Measurements from ENCODE around the gene SDR42E2.

Gene SDR42E2

DNA sequence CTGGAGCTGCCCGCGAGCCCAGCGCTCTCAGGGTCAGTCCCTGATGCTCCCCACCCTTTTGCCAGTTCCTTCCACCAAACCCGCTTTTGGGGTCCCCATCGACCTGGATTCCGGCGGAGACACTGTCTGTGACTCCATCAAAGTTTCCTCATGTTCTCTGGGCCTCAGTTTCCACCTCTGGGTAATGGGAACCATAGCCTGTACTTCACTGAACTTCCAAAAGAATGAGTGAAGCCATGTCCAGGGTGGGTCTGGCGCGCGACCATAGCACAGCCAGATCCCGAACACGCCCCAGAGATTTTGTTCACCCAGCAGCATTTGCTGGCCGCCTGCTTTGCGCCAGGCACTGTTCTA is 327 bp downstream of the SDR42E2 start:
- TF ChIP-seq FOXP2 (optimal IDR thresholded peaks at IDR 0.05; ENCODE audit: borderline replicate concordance, extremely low read depth, extremely low read length, insufficient read depth): no peak

DNA sequence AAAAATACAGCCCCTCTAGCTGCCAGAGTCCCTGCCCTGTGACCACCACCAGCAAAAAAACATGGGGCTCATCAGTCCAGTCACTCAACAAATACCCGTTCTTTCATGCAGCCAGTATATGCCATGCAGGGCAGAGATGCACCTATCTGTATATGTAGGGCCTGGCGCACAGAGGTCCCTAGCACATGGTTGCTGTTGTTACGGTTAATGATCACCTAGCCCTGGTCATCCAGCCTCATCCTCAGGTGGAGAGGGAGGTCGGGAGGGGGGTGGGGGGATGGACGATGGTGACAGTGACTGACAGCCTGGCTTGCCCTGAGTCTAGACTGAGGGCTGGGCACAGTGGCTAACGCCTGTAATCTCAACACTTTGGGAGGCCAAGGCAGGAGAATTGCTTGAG is 1.5 kb downstream of the SDR42E2 start:
- TF ChIP-seq POLR2AphosphoS5 (IDR thresholded peaks at IDR 0.05; ENCODE audit: low read depth, low read length): no peak
- TF ChIP-seq TAF1 (IDR thresholded peaks at IDR 0.05; ENCODE audit: borderline replicate concordance, insufficient read depth, low read length): no peak
- TF ChIP-seq FOXP2 (optimal IDR thresholded peaks at IDR 0.05; ENCODE audit: borderline replicate concordance, extremely low read depth, extremely low read length, insufficient read depth): no peak
- no peak for TF ChIP-seq SIN3A (IDR thresholded peaks at IDR 0.05; ENCODE audit: borderline replicate concordance, insufficient read depth, low read length)
- TF ChIP-seq, protein P1, sequence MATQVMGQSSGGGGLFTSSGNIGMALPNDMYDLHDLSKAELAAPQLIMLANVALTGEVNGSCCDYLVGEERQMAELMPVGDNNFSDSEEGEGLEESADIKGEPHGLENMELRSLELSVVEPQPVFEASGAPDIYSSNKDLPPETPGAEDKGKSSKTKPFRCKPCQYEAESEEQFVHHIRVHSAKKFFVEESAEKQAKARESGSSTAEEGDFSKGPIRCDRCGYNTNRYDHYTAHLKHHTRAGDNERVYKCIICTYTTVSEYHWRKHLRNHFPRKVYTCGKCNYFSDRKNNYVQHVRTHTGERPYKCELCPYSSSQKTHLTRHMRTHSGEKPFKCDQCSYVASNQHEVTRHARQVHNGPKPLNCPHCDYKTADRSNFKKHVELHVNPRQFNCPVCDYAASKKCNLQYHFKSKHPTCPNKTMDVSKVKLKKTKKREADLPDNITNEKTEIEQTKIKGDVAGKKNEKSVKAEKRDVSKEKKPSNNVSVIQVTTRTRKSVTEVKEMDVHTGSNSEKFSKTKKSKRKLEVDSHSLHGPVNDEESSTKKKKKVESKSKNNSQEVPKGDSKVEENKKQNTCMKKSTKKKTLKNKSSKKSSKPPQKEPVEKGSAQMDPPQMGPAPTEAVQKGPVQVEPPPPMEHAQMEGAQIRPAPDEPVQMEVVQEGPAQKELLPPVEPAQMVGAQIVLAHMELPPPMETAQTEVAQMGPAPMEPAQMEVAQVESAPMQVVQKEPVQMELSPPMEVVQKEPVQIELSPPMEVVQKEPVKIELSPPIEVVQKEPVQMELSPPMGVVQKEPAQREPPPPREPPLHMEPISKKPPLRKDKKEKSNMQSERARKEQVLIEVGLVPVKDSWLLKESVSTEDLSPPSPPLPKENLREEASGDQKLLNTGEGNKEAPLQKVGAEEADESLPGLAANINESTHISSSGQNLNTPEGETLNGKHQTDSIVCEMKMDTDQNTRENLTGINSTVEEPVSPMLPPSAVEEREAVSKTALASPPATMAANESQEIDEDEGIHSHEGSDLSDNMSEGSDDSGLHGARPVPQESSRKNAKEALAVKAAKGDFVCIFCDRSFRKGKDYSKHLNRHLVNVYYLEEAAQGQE (IDR thresholded peaks at IDR 0.05; ENCODE audit: insufficient read depth in 1 of 2, low read depth in 2 of 2, low read length in 2 of 2): no peak

DNA sequence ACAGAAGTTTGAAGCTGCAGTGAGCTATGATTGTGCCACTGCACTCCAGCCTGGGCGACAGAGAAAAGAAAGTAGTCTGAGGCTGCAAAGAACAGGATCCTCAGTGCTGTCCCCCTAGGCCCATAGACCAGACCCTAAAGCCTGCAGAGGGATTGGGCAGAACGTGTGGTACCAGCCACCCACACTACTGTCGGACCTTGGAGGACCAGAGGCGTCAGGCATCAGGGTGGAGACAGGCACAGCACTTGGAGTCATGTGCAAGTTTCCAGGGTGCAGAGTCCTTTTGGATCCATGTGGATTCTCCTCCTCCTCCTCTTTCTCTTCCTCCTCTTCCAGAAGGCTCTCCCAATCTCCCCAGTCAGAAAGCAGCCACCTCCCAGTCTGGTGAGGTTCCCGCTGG is 2.2 kb downstream of the SDR42E2 start:
- TF ChIP-seq SIN3A (IDR thresholded peaks at IDR 0.05; ENCODE audit: borderline replicate concordance, insufficient read depth, low read length): no peak
- no peak for TF ChIP-seq FOXP2 (optimal IDR thresholded peaks at IDR 0.05; ENCODE audit: borderline replicate concordance, extremely low read depth, extremely low read length, insufficient read depth)
- TF ChIP-seq POLR2AphosphoS5 (IDR thresholded peaks at IDR 0.05; ENCODE audit: low read depth, low read length): no peak
- TF ChIP-seq TAF1 (IDR thresholded peaks at IDR 0.05; ENCODE audit: borderline replicate concordance, insufficient read depth, low read length): no peak
- TF ChIP-seq, protein P1 (IDR thresholded peaks at IDR 0.05; ENCODE audit: insufficient read depth in 1 of 2, low read depth in 2 of 2, low read length in 2 of 2): no peak

DNA sequence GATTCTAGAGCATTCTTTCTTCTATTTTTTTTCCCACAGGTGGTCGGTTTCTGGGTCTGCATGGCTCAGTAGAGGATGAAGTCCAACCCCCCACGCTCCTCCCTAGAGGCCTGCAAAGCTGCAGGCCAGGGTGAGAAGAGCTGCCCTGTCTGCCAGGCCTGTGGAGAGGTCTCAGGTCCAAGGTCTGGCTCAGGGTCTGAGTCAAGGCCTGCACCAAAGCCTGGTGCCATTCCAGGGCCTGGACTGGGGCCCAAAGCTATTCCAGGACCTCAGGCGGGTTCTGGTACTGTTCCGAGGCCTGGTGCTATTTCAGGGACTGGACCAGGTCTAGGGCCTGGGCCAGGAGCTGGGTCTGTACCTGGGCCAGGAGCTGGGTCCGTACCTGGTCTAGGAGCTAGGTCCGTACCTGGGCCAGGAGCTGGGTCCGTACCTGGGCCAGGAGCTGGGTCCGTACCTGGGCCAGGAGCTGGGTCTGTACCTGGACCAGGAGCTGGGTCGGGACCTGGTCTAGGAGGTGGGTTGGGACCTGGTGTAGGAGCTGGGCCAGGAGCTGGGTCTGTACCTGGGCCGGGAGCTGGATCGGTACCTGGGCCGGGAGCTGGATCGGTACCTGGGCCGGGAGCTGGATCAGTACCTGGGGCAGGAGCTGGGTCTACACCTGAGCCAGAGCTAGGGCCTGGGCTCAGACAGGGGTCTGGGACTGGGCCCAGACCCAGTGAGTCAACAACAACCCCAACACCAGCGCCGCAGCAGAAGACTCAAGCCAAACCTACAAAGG is 3.4 kb downstream of the SDR42E2 start:
- TF ChIP-seq FOXP2 (optimal IDR thresholded peaks at IDR 0.05; ENCODE audit: borderline replicate concordance, extremely low read depth, extremely low read length, insufficient read depth) (no peak), POLR2AphosphoS5 (IDR thresholded peaks at IDR 0.05; ENCODE audit: low read depth, low read length) (no peak), SIN3A (IDR thresholded peaks at IDR 0.05; ENCODE audit: borderline replicate concordance, insufficient read depth, low read length) (no peak)
- TF ChIP-seq, protein P1 (IDR thresholded peaks at IDR 0.05; ENCODE audit: insufficient read depth in 1 of 2, low read depth in 2 of 2, low read length in 2 of 2): no peak

DNA sequence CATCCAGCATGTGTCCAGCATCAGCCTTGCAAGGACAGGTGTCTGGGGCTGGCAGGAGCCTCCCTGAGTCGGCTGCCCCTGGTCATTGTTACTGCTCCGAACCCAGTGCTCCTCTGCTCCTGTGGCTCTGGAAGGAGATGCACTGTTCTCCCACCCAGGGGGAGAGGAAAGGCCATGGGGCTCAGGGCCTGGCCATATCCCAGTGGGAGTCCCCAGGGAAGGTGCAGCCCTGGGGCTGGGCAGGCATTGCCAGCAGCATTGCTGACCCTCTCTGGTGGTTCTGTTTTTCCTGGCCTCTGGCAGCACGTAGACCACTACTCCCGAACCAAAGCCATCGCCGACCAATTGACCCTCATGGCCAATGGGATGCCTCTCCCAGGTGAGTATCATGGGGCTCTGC is 9.6 kb downstream of the SDR42E2 start:
- no peak for TF ChIP-seq TAF1 (IDR thresholded peaks at IDR 0.05; ENCODE audit: borderline replicate concordance, insufficient read depth, low read length)
- no peak for TF ChIP-seq FOXP2 (optimal IDR thresholded peaks at IDR 0.05; ENCODE audit: borderline replicate concordance, extremely low read depth, extremely low read length, insufficient read depth)
- TF ChIP-seq, protein P1 (IDR thresholded peaks at IDR 0.05; ENCODE audit: insufficient read depth in 1 of 2, low read depth in 2 of 2, low read length in 2 of 2): no peak
- TF ChIP-seq POLR2AphosphoS5 (IDR thresholded peaks at IDR 0.05; ENCODE audit: low read depth, low read length): no peak
- no peak for TF ChIP-seq SIN3A (IDR thresholded peaks at IDR 0.05; ENCODE audit: borderline replicate concordance, insufficient read depth, low read length)

Data from PFSK-1 (cell line).